GM23338 (cell line): ENCODE measurements around the gene WHAMM.

Experiments
- JUNB ChIP-seq: IDR thresholded peaks from one replicate; pipeline ENCODE4 v1.6.1; 2016; ENCODE audit warnings: antibody characterized with exemption; ENCODE audit not compliant: unreplicated experiment
- TF ChIP-seq, protein P1 (sequence below), 2 experiments: fragments of 200-600 bp in 1 of 2; sonication (generic) in 1 of 2; conservative IDR thresholded peaks; 2 replicates each; pipeline versions ENCODE4 v1.5.1 to v1.6.1; 2016 to 2017; ENCODE audit warnings: antibody characterized with exemption in 2 of 2, low read depth in 2 of 2, mild to moderate bottlenecking in 2 of 2, moderate library complexity in 1 of 2

DNA sequence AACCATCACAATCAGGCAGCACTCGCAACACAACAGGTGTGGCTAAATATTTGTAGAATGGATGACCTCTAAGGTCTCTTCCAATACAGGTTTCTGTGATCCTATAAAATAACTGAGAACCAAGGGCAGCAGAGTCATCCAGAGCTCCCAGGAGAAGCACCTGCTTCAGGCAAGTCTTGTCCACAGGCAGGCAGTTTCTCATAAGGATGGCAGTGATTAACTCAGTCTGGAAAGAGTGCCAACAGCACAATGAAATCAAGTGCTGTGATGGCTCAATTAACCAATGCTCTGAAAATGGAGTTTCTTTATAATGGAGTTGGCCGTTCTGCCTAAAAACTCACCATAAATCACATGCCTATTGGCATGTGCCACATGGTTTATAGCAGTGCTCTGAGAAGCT, 72.3 kb downstream of the WHAMM start:
- no peak for TF ChIP-seq JUNB
- TF ChIP-seq, protein P1, sequence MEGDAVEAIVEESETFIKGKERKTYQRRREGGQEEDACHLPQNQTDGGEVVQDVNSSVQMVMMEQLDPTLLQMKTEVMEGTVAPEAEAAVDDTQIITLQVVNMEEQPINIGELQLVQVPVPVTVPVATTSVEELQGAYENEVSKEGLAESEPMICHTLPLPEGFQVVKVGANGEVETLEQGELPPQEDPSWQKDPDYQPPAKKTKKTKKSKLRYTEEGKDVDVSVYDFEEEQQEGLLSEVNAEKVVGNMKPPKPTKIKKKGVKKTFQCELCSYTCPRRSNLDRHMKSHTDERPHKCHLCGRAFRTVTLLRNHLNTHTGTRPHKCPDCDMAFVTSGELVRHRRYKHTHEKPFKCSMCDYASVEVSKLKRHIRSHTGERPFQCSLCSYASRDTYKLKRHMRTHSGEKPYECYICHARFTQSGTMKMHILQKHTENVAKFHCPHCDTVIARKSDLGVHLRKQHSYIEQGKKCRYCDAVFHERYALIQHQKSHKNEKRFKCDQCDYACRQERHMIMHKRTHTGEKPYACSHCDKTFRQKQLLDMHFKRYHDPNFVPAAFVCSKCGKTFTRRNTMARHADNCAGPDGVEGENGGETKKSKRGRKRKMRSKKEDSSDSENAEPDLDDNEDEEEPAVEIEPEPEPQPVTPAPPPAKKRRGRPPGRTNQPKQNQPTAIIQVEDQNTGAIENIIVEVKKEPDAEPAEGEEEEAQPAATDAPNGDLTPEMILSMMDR (conservative IDR thresholded peaks at IDR 0.05; ENCODE audit: low read depth in 2 of 2), result no peak
